Lower leg skin (tissue), 4 donors: ENCODE results near the gene NUP50. TPM values are rescaled to one million over a fixed set of nuclear protein-coding genes. Genes with fewer than 3 reads are reported as not detected.

Experiments
- DNase-seq, 2 donors: peaks; one replicate each; pipeline ENCODE4 v3.0.0-alpha.2; 2019; ENCODE audit warnings: low spot score in 2 of 2
- H3K4me3 ChIP-seq: fragments of 200-600 bp; sonication (generic); 2 replicates; pipeline ENCODE4 v1.5.1; 2017; ENCODE audit warnings: mild to moderate bottlenecking, low read depth; ENCODE audit not compliant: poor library complexity, severe bottlenecking
- CTCF ChIP-seq, 3 donors: fragments of 450-650 bp; IDR thresholded peaks; one replicate each; pipeline ENCODE4 v1.5.1; 2016; ENCODE audit warnings: antibody characterized with exemption in 3 of 3, mild to moderate bottlenecking in 3 of 3, moderate library complexity in 2 of 3
- POLR2A ChIP-seq, 2 donors: fragments of 450-650 bp; IDR thresholded peaks; one replicate each; pipeline ENCODE4 v1.6.1; 2016 to 2017; ENCODE audit warnings: antibody characterized with exemption in 2 of 2, mild to moderate bottlenecking in 1 of 2, moderate library complexity in 1 of 2
- WGBS, 2 donors: methylation state at CpG; one replicate each; pipeline ENCODE4 v1.1.5; 2018; 5-methylcytosine and 5-hydroxymethylcytosine counted together
- intact Hi-C: fragments of 100-400 bp; cut with DNase I; formaldehyde crosslinking; loops from one replicate; pipeline ENCODE4 v1.15.0; 2023; ENCODE audit warnings: low total_unique reads
- total RNA-seq, 4 donors: library from RNA; depleted of rRNA; stranded (reverse); fragments of >200 nt; gene quantifications; one replicate each; pipeline ENCODE4 v1.1.0, GENCODE V29; 2016

The NUP50 gene
- total RNA-seq, 4 donors from 2014 or later: 50.6 to 129 (median 71.2) TPM

- intact Hi-C loops: no loop called here
- no peak for DNase-seq
- no peak overlapping the region for H3K4me3 ChIP-seq
- TF ChIP-seq POLR2A (IDR thresholded peaks at IDR 0.05) (no peak), CTCF (IDR thresholded peaks at IDR 0.05) (no peak)
- 84 to 85% methylated on average over 15 to 20 of the region's 20 CpGs for WGBS, 2 donors
Measured at GRCh38 chr22:45205276-45205925, 41.7 kb downstream of the NUP50 start.

- WGBS, 2 donors: 90 to 94% methylated on average over 6 of the region's 6 CpGs
- no peak for DNase-seq
- intact Hi-C loops: no loop called here
- no peak for TF ChIP-seq CTCF (IDR thresholded peaks at IDR 0.05)
- TF ChIP-seq POLR2A (IDR thresholded peaks at IDR 0.05): no peak
- no peak overlapping the region for H3K4me3 ChIP-seq
Measured at GRCh38 chr22:45206233-45206632, 42.5 kb downstream of the NUP50 start.

DNA sequence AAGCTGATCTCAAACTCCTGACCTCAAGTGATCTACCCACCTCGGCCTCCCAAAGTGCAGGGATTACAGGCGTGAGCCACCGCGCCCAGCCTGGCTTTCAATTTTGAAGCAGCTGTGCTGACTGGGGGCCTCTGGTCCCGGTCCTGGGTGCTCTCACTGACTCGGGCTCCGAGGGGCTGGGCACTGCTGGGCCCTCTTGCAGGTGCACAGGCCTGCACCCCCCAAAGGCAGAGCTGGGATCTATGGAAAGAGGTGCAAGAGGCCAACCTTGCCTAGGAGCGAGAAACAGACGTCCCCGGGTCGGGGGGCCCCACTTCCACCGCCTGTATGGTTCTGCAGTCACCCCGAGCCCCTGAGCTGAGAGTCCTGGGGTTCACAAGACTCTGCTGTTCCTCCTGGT, 43.8 kb downstream of the NUP50 start:
- no peak for TF ChIP-seq CTCF (IDR thresholded peaks at IDR 0.05)
- TF ChIP-seq POLR2A (IDR thresholded peaks at IDR 0.05): no peak
- 94 to 98% methylated on average over 8 to 9 of the region's 13 CpGs for WGBS, 2 donors
- H3K4me3 ChIP-seq: no peak overlapping the region
- intact Hi-C loops: no loop called here
- peak in 1 of 2 donors; percentile 83 for DNase-seq

DNA sequence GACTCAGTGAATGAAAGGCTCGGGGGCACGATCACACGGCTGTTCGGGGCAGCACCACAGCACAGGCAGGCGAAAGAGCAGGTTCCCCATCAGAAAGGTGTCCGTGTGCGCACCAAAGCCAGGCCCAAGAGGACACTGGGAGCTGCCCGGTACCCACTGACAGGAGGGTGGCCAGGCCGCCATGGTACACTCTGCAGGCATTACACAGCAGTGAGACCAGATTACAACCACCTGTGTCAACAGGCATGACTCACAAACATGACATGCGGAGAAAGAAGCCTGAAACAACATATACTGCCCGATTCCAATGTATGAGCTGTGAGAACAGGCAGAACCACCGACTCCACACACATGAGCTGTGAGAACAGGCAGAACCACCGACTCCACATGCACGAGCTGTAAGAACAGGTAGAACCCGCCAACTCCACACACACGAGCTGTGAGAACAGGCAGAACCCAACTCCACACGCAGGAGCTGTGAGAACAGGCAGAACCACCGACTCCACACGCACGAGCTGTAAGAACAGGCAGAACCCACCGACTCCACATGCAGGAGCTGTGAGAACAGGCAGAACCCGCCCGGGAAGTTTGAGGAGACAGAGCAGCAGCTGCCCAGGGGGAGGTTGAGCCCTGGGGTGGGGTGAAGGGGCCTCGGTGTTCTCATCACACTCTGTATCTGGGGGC, 44.4 kb downstream of the NUP50 start:
- intact Hi-C loops: no loop called here
- no peak for DNase-seq
- 78 to 81% methylated on average over 22 to 23 of the region's 24 CpGs for WGBS, 2 donors
- H3K4me3 ChIP-seq: no peak overlapping the region
- TF ChIP-seq POLR2A (IDR thresholded peaks at IDR 0.05) (no peak), CTCF (IDR thresholded peaks at IDR 0.05) (no peak)

DNA sequence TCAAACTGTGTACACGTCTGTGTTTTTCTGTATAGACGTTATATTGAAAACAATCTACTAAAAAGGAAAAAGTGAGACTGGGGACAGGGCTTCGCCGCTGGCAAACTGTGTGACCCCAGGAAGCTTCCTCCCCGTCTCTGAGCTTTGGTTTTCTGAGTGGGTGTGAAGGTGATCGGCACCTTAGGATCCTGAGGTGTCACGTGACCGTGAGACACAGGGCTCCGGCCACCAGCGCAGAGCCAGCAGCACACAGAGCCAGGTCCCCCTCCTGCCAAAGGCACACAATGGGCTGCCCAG, 44.9 kb downstream of the NUP50 start:
- intact Hi-C loops: no loop called here
- no peak for DNase-seq
- no peak overlapping the region for H3K4me3 ChIP-seq
- 70 to 80% methylated on average over 10 of the region's 10 CpGs for WGBS, 2 donors
- TF ChIP-seq POLR2A (IDR thresholded peaks at IDR 0.05): no peak
- no peak for TF ChIP-seq CTCF (IDR thresholded peaks at IDR 0.05)
